HG03196 (cell line): ENCODE measurements around the gene ASB5.
"Not testable (repeated sequence)": the region's sequence is repeated elsewhere in the genome, so short reads cannot be mapped to it uniquely, and the experiment has no call there.

ENCODE experiments used
- ATAC-seq: cut with Tn5 transposase; IDR thresholded peaks from one replicate; pipeline ENCODE4 v1.9.1; 2021; ENCODE audit not compliant: unreplicated experiment

The ASB5 gene

DNA sequence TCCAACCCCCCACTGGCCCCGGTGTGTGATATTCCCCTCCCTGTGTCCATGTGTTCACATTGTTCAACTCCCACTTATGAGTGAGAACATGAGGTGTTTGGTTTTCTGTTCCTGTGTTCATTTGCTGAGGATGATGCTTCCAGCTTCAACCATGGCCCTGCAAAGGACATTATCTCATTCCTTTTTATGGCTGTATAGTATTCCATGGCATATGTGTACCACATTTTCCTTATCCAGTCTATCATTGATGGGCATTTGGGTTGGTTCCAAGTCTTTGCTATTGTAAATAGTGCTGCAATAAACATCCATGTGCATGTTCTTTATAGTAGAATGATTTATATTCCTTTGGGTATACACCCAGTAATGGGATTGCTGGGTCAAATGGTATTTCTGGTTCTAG, 10.5 kb upstream of the ASB5 start:
- not testable (repeated sequence) for ATAC-seq

DNA sequence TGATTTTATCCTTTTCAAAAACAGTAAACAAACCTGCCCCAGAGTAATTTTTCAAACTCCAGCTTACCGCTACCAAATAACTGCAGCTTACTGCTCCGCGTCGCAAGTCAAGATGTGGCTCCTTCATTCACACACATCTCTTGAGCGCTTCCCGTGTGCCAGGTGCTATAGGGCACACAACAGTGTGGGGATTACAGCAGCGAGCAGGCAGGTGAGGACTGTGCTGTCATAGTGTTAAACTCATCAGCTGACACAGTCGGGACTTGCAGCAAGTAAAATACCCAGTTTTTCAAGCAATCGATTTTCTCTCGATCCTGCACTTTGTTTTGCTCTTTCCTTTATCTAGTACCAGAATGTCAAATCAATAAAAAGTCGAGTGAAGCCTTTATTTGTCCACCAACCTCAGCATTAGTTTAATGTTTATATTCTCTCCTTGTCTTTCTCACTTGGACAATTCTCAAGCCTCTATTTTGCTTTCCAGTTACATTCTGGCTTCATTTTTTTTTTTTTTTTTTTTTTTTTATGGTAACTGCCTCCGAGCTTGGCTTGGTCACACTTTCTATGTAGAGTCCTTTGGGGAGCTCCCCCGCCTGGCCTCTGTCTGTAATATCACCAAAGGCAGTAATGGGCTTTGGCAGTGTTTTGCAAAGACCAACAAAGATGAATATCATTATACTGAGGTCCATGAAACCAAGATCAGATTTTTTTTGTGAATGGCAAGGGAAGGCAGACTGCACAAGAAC, 8.3 kb upstream of the ASB5 start:
- ATAC-seq = peak; percentile 74

DNA sequence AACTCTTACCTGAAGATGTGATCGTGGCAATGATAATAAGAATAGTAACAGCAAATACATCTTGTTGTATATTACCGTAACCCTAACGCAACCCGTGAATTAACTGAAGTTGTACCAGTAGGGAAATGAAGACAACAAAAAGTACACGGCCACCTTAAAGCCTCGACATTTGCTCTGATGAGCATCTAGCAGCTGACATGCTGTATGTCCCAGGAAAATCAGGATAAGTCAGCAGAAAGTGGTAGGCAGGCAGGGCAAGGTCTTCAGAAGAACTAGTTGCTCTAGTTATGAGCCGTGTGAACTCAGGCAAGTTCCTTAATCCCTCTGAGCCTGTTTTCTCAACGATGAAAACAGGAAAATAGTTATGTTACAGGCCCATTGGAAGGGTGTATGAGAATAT, 7.7 kb upstream of the ASB5 start:
- ATAC-seq = no peak

DNA sequence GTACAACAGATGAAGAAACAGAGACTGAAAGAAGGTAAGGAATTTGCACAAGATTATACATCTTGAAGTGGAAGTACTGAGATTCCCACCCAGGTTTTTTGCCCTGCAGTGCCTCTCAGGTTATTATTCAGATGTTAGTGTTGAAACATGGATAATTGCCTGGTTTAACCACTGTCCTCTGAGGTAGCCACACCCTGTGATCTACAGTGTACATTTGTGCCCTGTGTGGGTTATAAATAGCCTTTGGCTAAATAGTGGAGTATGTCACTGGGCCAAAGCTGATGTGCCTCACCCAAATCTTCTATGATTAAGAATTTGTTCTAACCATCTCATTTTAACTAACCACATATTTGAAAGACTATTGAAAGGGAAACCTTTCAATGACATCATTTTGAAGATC, 5.4 kb upstream of the ASB5 start:
- no peak for ATAC-seq

DNA sequence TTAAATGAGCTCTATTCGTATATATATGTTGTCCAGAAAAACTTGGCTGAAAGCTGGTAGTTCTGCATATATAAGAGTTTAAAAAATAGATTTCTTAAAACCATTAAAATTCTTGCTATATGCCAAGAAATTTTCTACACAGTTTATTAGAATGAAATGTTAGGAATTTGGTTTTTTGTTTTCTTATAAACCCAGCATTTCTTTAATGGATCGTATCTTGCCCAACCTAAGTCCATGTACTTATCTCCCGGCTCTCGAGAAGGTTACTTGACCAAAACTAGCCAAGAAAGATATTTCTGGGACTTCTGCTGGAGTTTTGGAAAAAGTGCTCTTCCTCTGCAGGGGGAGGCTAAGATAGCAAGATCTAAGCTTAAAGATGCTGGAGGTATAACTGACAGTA, 4.7 kb upstream of the ASB5 start:
- no peak for ATAC-seq

DNA sequence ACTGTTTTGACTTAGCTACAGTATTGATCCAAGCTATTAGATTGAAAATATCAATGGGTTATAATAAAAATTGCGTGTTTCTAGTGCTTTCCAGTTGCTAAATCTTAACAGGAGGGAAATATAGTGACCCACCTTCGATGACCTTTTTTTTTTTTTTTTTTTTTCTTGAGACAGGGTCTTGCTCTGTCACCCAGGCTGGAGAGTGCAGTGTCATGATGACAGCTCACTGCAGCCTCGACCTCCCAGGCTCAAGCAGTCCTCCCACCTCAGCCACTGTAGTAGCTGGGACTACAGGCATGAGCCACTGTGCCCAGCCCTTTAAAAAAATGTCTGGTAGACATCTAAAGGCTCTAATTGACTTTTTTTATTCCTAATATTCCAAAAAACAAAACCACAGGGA, 3.8 kb upstream of the ASB5 start:
- no peak for ATAC-seq

DNA sequence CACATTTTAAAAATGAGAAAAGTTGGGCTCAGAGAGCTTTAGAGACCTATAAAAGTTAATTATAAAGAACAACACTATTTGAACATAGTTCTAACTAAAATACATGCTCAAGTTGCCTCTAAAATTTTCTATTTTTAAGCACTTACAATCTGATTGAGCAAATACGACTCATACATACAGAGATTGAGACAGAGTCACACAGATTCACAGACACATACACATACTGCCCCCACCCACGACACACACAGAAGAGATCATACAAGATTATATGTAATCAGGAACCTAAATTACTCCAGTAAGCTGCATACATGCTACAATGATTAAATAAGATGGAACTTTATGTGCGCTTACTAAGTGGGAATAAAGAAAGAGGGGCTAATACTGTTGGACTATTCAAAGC, 2.7 kb upstream of the ASB5 start:
- no peak for ATAC-seq

DNA sequence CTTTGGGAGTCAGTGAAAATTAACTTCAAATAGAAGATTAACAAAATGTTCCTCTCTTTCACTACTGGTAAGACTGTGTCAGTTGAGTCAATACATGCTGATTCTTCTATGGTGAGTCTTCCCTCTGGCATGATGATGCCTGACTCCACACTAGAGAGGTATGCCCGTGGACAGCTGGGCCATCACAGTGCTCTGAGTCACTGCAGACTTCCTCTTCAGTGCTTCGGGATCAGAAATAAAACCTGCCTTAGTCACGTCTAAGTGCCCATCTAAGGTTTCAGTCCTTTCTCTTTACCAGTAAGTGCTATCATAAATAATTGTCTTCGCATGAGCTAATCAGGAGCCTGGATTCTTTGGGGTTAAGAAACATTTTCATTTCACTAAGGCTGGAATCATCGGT, 1.6 kb upstream of the ASB5 start:
- no peak for ATAC-seq

DNA sequence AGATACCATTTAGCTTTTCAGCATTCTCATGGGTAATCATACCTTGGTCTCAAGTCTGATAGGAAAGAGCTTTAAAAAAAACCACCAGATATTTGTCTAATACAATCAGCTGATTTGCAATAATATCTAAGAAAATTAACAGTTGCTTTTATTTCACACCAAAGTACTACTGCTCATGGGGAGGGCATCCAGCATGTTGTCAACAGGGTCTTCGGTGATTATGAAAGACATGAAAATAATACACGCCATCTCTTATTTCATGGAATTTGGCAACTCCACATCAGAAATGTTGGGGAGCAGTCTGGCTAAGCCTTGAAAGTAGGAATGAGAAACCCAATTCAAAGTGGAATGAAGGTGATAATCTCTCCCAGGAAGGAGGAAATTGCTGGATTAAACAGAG, 3.0 kb downstream of the ASB5 start:
- no peak for ATAC-seq

DNA sequence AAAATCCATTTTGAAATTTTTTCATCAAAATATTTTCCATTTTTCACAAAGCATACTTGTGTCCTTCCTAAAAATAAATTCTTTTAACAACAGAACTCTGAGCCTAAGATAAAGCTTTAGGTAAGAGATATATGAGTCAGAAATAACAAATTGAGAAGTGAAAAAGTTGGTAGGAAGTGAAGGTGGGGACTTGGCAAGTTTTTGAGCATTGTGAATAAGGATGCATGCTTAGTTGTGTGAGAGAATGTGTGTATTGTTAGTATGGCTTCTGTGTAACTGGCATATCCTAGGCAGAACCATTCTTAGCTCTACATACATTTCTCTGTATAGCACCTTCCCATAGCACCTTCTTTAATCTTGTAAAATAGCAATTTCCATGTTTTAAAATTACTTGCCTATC, 6.8 kb downstream of the ASB5 start:
- ATAC-seq = no peak

DNA sequence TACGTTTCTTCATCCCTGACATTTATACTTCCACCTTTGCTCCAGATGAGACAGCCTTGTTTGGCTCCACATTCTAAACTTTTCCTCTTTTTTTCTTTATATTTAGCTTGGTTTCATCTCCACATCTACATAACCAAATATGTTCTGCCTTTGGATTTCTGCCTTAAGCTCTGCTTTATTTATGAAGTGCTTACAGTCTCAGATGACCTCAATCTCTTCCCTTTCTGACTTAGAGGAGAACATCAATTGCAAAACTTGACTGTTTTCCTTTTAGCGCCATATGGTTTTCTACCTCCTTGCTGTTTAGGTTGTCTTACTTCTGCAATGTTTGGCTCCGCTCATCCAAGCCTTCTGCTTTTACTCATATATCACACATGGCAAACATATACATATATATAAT, 7.5 kb downstream of the ASB5 start:
- ATAC-seq = no peak

DNA sequence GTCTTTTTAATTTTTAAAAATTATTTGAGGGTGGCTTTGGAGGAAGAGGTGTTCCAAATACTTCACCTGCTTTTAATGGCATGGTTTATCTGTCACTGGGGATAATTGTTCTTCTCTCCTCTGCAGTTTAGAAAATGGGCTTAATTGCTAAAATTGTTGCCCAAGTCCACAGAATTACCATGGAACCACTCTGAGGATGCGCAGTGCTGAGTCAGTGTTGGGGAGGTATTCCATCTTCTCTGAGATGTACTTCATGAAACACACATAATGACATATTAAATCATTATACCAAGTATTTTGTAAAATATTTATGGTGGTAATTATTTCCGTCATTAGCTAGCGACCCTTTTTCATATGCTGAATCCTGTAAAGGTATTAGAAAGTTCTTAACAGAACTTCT, 8.0 kb downstream of the ASB5 start:
- no peak for ATAC-seq

DNA sequence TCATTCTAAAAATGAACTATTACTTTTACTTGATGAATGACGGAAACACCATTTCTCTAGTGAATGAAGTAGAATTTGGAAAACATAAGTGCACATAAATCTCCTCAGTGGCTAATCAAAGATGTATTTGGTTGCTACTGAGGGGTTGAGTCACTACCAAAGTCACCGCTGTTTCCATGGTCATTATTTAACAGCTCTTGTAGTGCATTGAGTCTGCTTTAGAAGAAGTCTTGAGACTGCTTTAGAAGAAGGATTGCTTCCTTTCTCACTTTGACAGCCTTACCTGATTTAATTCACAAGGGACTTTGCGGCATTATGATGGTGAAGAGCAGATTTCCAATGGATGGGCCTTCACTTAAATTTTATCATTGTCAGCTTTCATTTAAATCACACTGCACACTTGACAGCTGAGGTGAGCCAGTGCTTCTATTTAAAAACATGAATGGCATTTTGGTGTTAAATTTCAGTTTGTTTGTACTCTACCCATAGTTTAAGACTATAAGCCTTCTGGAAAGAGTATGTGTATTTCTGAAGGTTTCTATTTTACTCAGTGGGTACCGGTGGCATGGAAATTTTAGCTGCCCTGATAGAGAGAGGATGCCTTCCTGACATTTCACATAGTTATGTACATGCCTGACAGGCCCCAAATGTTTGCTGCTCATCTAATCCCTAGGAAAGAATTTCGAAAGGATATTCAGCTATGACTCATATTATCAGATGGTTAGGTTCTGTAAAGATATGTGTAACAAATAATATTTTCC, 9.5 kb downstream of the ASB5 start:
- ATAC-seq = no peak

DNA sequence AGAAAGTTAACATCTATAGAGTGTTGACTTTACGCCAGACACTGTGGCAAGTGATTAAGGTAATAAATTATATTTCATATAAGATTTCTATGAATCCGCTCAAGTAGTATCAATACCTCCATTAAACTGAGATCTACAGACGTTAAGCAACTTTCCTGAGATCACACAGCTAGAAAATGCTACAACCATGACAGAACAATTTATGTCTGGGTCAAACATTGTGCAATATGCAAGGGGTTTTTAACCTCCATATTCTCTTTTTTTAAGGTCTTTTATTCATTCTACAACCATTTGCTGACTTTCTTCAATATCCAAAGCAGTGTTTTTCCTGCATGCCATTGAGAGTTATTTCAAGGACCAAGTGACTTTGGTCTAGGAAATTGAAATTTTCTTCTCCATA, 10.9 kb downstream of the ASB5 start:
- ATAC-seq = no peak

DNA sequence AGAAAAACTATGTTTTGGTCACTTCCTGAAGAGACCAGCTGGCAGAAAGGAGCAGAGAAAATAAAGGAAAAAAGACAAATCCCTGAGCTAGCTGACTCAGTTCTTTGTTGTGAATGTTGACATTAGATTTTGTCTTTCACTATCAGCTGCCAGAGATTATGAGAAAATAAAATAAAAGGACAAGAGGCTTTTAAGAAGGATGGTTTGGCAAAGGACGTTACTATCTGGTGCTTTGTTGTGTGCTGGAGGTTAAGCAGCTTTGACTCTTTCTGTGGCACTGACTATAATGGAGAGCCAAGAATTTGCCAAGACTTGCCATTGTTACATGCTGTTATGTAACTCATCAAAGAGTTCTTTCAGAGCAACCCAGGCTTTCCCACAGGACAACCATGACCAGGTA, 12.1 kb downstream of the ASB5 start:
- ATAC-seq = no peak

DNA sequence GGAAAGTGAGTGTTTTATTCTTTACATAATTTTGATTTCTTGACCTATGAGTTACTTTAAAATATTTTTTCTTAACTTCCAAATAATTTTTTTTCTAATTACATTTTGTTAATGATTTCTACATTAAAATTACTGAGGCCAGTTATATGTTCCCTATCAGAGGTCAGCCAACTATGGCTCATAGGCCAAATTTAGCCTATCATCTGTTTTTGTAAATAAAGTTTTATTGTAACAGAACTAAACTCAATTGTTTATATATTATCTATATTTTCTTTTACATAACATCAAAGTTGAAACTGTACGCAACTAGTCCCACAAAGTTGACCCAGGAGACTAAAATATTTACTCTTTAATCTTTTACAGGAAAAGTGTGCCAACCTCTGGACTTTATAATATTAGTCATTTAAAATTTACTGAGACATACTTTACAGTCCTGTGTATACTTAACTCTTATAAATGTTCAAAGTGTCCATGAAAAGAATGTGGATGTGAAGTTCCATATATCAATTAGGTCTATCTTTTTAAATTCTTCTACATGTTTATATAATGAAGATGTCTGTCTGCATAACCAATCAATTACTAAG, 26.2 kb downstream of the ASB5 start:
- no peak for ATAC-seq

DNA sequence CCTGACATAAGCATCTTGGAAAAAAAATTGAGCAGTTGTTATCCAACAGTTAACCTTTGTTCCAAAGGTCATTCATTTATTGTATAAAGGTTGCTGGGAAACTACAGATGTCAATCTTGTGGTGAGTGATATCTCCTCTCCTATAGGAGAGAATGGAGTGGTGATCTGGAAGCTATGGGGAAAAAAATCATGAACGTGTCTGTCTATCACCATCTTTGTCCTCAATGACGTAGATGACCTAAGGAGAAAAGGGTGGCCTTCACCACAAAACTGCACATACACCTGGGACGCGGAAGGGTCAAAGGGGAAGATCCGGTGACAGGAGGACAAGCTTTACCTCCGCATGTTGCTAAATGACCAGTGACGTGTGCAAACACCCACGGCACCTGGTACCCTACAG, 27.3 kb downstream of the ASB5 start:
- no peak for ATAC-seq

DNA sequence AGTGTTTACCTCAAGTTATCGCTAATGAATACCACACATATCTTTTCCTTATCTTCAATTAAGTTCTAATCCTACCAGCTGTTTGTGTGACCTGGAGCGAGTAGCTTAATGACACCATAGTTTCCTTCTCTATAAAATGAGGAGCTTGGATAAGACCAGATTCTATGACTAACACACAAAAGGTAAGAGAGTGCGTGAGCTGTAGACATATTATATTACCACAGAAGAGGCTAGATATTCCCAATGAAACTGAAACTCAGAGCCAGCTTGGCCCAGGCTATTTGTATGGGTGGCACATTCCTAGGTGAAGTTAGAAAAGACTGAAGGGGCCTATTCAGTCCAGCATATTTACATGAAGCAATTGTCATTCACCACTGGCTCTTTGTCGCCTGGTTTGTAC, 30.2 kb downstream of the ASB5 start:
- ATAC-seq = no peak

DNA sequence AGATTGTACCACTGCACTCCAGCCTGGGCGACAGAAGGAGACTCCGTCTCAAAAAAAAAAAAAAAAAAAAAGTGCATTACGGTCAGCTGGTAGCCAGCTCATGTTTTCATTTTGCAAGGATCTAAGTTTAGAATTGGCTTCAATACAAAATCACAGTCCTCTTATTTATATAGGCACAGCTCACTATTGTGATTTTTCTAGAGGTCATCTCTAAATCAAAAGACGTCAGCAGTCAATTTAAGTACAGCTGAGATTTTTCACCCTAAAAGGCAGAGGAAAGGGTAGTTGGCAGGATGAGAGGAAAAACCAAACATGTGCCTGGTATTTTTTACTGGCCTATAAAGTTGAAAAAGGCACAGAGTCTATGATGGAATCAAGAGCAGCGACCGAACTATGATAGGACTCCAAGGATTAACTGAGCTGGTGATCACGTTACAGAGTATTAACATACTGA, 30.8 kb downstream of the ASB5 start:
- no peak for ATAC-seq

DNA sequence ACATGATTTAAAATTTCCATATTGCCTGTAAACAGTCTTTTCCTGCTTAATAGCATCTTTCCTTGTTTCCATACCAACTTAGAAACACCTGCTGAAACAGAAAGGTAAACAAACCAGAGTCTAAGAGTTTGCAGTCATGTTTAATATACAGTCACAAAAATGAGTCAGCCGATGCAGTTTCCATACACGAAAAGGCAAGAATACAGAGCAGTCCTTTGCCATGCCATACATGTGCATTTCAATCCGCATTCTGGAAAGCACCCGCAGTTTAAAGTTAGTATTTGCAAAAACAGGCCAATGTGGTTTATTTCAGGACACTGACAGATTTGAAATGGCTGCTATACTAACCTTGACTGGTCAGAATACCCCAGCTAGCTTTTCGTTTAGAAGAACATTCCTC, 32.1 kb downstream of the ASB5 start:
- no peak for ATAC-seq

DNA sequence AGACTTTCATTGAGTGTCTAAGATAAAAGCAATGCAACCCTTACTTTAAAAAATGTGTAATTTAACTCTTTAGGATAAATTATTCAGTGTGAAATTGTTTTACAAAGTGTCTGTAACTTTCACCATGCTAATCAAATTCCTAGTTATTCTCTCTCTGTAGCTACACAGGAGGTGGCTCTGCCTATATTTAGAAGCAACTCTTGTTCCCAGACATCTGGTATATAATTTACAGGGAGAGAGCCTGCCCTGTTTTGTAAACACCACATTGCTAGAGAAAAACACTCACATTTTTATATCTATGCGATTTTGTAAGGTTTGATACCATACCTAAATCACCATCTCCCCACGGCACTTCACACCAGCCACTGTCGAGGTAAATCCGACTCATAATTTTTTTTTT, 38.2 kb downstream of the ASB5 start:
- no peak for ATAC-seq

DNA sequence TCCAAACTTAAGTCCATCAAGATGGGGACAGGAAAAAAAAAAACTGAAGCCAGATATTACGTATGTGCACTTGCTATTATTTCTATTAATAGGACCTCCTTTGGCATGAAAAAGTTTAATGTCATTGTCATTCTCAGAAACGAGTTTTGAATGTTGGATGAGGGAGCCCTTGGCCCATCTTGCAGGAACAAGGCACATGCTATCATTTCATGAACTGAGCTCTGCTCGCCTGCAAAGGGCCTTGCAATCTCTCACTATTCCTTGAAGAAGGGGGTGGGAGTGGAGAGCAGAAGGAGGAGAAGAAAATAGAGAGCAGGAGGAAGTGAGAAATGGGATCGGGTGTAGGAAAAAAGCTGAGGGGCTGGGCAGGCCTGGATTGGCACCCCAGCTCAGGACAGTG, 39.4 kb downstream of the ASB5 start:
- ATAC-seq = no peak
